OCI-LY3 (cell line): Measurements from ENCODE around the gene CAMK1D.

Experiments used
- H2AFZ ChIP-seq: fragments of 200-600, 300-600 bp; shearing (Covaris generic); 2 replicates; pipeline ENCODE4 v1.6.0; 2014; ENCODE audit warnings: antibody characterized with exemption, low read depth, low read length
- H3K27ac ChIP-seq: fragments of 200-600, 300-600 bp; sonication (generic); 2 replicates; pipeline ENCODE4 v1.5.1; 2014; ENCODE audit warnings: mild to moderate bottlenecking, low read length, moderate library complexity, mixed read lengths
- H3K27me3 ChIP-seq: fragments of 200-600, 300-600 bp; sonication (generic); 2 replicates; pipeline ENCODE4 v1.6.1; 2014; ENCODE audit warnings: low read depth, low read length, mixed read lengths
- H3K36me3 ChIP-seq: fragments of 200-600, 300-600 bp; sonication (generic); replicated peaks from 2 replicates; pipeline ENCODE3; 2014; ENCODE audit warnings: low read depth, low read length, mixed read lengths
- H3K4me1 ChIP-seq: fragments of 300-600, 200-600 bp; sonication (generic); 2 replicates; pipeline ENCODE4 v1.6.1; 2014; ENCODE audit warnings: low read length, mixed read lengths
- H3K4me2 ChIP-seq: fragments of 200-600, 300-600 bp; sonication (generic); 2 replicates; pipeline ENCODE4 v1.6.1; 2014; ENCODE audit warnings: low read length, mixed read lengths
- H3K4me3 ChIP-seq: fragments of 300-600, 200-600 bp; sonication (generic); 2 replicates; pipeline ENCODE4 v1.5.1; 2014; ENCODE audit warnings: antibody characterized with exemption, mild to moderate bottlenecking, low read length, moderate library complexity
- H3K79me2 ChIP-seq: fragments of 300-600, 200-600 bp; shearing (Covaris generic); 2 replicates; pipeline ENCODE4 v1.6.1; 2014; ENCODE audit warnings: mild to moderate bottlenecking, low read length, mixed read lengths
- H3K9ac ChIP-seq: fragments of 300-600, 200-600 bp; shearing (Covaris generic); 2 replicates; pipeline ENCODE4 v1.6.0; 2014; ENCODE audit warnings: mild to moderate bottlenecking, low read length, moderate library complexity
- H3K9me3 ChIP-seq: fragments of 200-600, 300-600 bp; shearing (Covaris generic); 2 replicates; pipeline ENCODE4 v1.6.1; 2014; ENCODE audit warnings: low read length, mixed read lengths; ENCODE audit not compliant: insufficient read depth
- H4K20me1 ChIP-seq: fragments of 200-600, 300-600 bp; sonication (generic); 2 replicates; pipeline ENCODE4 v1.6.1; 2016; ENCODE audit warnings: low read length, mixed read lengths; ENCODE audit not compliant: insufficient read depth
- EZH2phosphoT487 ChIP-seq: fragments of 200-600 bp; shearing (Covaris generic); IDR thresholded peaks from 2 replicates; pipeline ENCODE4 v1.6.1; 2018; ENCODE audit warnings: antibody characterized with exemption, mixed run types, low read depth
- TF ChIP-seq, protein P1 (sequence below): fragments of 200-600, 300-600 bp; sonication (generic); IDR thresholded peaks from 2 replicates; pipeline ENCODE4 v1.5.1; 2014; ENCODE audit warnings: antibody characterized with exemption, low read length, low read depth

Gene CAMK1D

DNA sequence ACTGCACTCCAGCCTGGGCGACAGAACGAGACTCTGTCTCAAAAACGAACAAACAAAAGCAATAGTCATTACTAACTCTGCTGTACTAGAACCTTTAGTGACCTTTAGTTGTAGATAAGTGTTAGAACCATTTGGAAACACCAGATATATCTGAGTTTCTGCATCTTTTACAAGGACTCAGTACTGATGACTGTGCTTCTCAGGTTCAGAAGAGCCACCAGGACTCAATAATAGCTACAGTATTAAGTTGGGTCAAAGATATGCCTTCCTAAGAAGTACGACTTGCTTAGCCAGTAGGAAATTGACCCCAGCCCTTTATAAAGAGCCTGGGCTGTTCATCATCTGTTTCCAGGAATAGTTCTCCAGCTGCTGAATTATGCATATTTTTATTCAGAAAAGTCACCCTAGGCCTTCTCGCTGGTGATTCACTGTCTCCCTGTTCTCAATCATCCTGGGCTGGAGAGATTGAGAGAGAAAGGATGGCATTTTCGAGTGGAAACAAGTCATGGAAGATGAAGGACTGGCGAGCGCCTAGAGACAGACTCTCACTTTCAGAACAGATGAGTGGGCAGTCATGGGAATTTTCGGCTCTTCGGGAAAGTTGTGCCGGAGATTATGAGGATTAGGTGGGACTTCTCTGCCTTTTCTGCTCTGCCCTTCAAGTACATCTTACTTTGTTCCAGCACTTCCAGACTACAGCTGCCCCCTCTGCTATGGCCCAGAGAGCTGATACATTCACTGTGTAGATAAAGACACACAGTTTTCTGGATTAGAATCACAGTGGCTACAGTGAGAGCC lies 336.1 kb downstream of the CAMK1D start:
- no peak overlapping the region for H3K4me2 ChIP-seq
- no peaks in the 10 kb centered on the region for H3K79me2 ChIP-seq
- no peak overlapping the region for H2AFZ ChIP-seq
- no peaks in the 10 kb centered on the region for H3K36me3 ChIP-seq
- peaks cover 10% of the 10 kb centered on the region; the same call in 1 of the 2 replicates for H4K20me1 ChIP-seq
- no peaks in the 10 kb centered on the region for H3K4me1 ChIP-seq
- H3K9ac ChIP-seq, result no peak overlapping the region
- no peak overlapping the region for H3K4me3 ChIP-seq
- no peak for TF ChIP-seq EZH2phosphoT487
- TF ChIP-seq, protein P1, sequence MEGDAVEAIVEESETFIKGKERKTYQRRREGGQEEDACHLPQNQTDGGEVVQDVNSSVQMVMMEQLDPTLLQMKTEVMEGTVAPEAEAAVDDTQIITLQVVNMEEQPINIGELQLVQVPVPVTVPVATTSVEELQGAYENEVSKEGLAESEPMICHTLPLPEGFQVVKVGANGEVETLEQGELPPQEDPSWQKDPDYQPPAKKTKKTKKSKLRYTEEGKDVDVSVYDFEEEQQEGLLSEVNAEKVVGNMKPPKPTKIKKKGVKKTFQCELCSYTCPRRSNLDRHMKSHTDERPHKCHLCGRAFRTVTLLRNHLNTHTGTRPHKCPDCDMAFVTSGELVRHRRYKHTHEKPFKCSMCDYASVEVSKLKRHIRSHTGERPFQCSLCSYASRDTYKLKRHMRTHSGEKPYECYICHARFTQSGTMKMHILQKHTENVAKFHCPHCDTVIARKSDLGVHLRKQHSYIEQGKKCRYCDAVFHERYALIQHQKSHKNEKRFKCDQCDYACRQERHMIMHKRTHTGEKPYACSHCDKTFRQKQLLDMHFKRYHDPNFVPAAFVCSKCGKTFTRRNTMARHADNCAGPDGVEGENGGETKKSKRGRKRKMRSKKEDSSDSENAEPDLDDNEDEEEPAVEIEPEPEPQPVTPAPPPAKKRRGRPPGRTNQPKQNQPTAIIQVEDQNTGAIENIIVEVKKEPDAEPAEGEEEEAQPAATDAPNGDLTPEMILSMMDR, result no peak
- no peaks in the 10 kb centered on the region for H3K9me3 ChIP-seq
- H3K27ac ChIP-seq, result no peak overlapping the region
- no peaks in the 10 kb centered on the region for H3K27me3 ChIP-seq

DNA sequence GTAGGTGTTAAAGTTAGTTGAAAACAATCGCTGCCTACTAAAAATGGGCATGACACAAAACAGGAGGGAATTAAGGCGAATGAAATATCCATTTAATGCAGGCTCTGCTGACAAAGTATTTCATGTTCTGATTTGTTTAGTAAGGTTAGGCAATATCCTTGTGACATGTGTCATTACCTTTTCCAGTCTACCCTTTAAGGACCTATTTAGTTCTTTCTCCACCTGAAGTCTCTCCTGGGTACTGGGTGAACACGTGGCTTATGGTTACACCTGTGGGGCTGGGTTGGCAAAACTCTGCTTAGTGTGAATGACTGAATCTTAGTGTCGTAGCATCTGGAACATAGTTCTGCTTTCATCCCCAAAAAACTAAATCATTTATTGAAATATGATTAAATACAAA lies 338.6 kb downstream of the CAMK1D start:
- Histone ChIP-seq H3K27ac (no peak overlapping the region), H3K79me2 (no peaks in the 10 kb centered on the region)
- TF ChIP-seq, protein P1, result no peak
- TF ChIP-seq EZH2phosphoT487, result no peak

DNA sequence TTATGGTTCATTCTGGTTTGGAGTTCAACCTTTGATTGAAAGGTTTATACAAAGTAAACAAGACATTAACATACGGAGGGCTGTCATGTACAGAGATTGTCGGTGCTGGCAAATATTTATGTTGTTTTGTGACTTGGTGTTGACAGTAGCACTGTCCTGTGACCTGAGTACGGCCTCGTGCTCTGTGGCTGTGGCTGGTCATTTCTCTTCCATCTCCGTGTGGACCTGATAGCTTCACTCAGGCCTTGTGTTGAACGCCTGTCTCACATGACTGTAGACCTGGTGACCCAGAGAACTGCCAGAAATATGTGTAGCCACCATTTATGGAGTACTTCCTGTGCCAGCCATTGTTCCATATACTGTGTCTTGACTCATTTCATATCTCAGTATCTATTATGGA lies 340.5 kb downstream of the CAMK1D start:
- no peak overlapping the region for H3K27ac ChIP-seq
- H3K79me2 ChIP-seq, result no peaks in the 10 kb centered on the region
- H3K4me3 ChIP-seq, result no peak overlapping the region
- no peaks in the 10 kb centered on the region for H3K36me3 ChIP-seq
- H3K27me3 ChIP-seq, result no peaks in the 10 kb centered on the region
- H3K4me2 ChIP-seq, result no peak overlapping the region
- no peak overlapping the region for H3K9ac ChIP-seq
- TF ChIP-seq EZH2phosphoT487, result no peak
- TF ChIP-seq, protein P1, result no peak
- H3K4me1 ChIP-seq, result no peaks in the 10 kb centered on the region
- no peaks in the 10 kb centered on the region for H3K9me3 ChIP-seq
- H4K20me1 ChIP-seq, result peaks cover 5% of the 10 kb centered on the region; the same call in 1 of the 2 replicates
- no peak overlapping the region for H2AFZ ChIP-seq

More for the DNA sequence above, 338.6 kb downstream of the CAMK1D start:
- Histone ChIP-seq H3K9me3 (no peaks in the 10 kb centered on the region), H3K9ac (no peak overlapping the region), H3K36me3 (no peaks in the 10 kb centered on the region), H3K27me3 (no peaks in the 10 kb centered on the region), H3K4me2 (no peak overlapping the region), H4K20me1 (peaks cover 10% of the 10 kb centered on the region; the same call in 1 of the 2 replicates), H3K4me3 (no peak overlapping the region), H3K4me1 (no peaks in the 10 kb centered on the region), H2AFZ (no peak overlapping the region)

DNA sequence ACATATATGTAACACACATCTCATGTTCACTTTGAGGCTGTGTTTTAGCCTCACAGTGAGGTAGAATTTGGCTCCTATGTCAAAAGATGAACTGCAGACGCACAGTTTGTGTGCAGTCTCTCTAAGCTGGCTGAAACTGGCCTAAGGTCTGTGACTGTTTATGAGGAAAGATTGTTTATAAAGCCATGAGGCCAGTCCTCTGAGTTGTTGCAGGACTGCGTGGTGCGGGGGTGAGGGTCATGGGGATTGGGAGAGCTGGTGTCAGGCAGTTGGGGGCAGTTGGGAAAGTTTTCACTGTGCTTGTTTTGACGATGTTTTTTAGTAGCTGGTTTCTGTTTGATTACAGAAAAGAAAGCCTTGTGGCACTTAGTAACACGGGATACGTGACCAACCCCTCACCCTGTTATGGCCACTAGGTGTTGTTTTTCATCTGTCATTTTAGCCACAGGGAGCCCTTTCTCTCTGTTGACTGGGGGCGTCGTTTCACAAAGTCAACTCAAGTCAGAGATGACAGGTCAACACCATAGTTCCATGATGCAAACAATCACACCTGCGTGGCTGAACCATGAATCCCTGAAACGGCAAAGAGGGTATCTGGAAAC lies 341.3 kb downstream of the CAMK1D start:
- H3K79me2 ChIP-seq, result no peaks in the 10 kb centered on the region
- H3K4me3 ChIP-seq, result no peak overlapping the region
- no peak overlapping the region for H3K4me2 ChIP-seq
- H3K36me3 ChIP-seq, result no peaks in the 10 kb centered on the region
- no peak overlapping the region for H2AFZ ChIP-seq
- H3K9me3 ChIP-seq, result no peaks in the 10 kb centered on the region
- no peak overlapping the region for H3K27ac ChIP-seq
- H3K9ac ChIP-seq, result no peak overlapping the region
- peaks cover 5% of the 10 kb centered on the region; the same call in 1 of the 2 replicates for H4K20me1 ChIP-seq
- H3K27me3 ChIP-seq, result no peaks in the 10 kb centered on the region
- no peaks in the 10 kb centered on the region for H3K4me1 ChIP-seq
- TF ChIP-seq, protein P1, result no peak
- TF ChIP-seq EZH2phosphoT487, result no peak
